H1 (cell line): Measurements from ENCODE around the gene SYNJ2. TPM values are rescaled to one million over a fixed set of nuclear protein-coding genes. Genes with fewer than 3 reads are reported as not detected.

Source experiments
- CTCF ChIA-PET: fragments of 300-600 bp; sonication (Branson Sonifier 250); formaldehyde crosslinking; loops from one replicate; lab custom pipeline; 2021; ENCODE audit not compliant: partially characterized antibody; lab: Charles Lee
- POLR2A ChIA-PET: fragments of 300-600 bp; sonication (Branson Sonifier 250); formaldehyde crosslinking; loops from one replicate; lab custom pipeline; 2021; ENCODE audit warnings: inconsistent platforms; ENCODE audit not compliant: partially characterized antibody; lab: Charles Lee
- DNase-seq, 2 experiments: peaks; one replicate each; pipeline versions ENCODE4 v3.0.0 to v3.0.0-alpha.2; 2010 to 2022; ENCODE audit warnings: low spot score in 2 of 2, low read depth in 1 of 2, mixed read lengths in 1 of 2
- FAIRE-seq: peaks from 2 replicates; lab custom pipeline; 2011; peaks lifted over from hg19 to GRCh38; lab: Jason Lieb, UNC
- H2AFZ ChIP-seq: 2 replicates; pipeline ENCODE4 v1.8.1; 2012; ENCODE audit warnings: low read length, inconsistent platforms
- H2AK5ac ChIP-seq: 2 replicates; pipeline ENCODE4 v1.6.1; 2013; ENCODE audit warnings: low read depth, low read length
- H2BK120ac ChIP-seq: replicated peaks from 2 replicates; pipeline ENCODE3; 2013; ENCODE audit warnings: low read depth, low read length, inconsistent platforms
- H2BK12ac ChIP-seq: 2 replicates; pipeline ENCODE4 v1.6.1; 2013; ENCODE audit warnings: low read depth, low read length
- H2BK15ac ChIP-seq: 2 replicates; pipeline ENCODE4 v1.6.1; 2013; ENCODE audit warnings: low read length
- H2BK20ac ChIP-seq: 2 replicates; pipeline ENCODE4 v1.6.1; 2013; ENCODE audit warnings: low read length
- H2BK5ac ChIP-seq: 2 replicates; pipeline ENCODE4 v1.6.1; 2013; ENCODE audit warnings: low read depth, low read length
- H3K14ac ChIP-seq: 2 replicates; pipeline ENCODE4 v1.6.1; 2013; ENCODE audit warnings: inconsistent platforms; ENCODE audit not compliant: insufficient read length
- H3K18ac ChIP-seq: 2 replicates; pipeline ENCODE4 v1.6.1; 2013; ENCODE audit warnings: low read length; ENCODE audit errors: extremely low read depth
- H3K23ac ChIP-seq: 2 replicates; pipeline ENCODE4 v1.6.1; 2013; ENCODE audit warnings: inconsistent platforms; ENCODE audit not compliant: insufficient read length
- H3K23me2 ChIP-seq: 2 replicates; pipeline ENCODE4 v1.6.1; 2013; ENCODE audit warnings: low read depth, low read length
- H3K27ac ChIP-seq: 2 replicates; pipeline ENCODE4 v1.6.1; 2011; ENCODE audit warnings: low read depth, low read length, inconsistent platforms
- H3K27me3 ChIP-seq, 4 experiments: replicated peaks in 1 of 4; 1 replicate in 1 of 4; 2 replicates in 3 of 4; pipeline versions ENCODE4 v1.6.1 to v1.8.1; 2011 to 2013; ENCODE audit warnings: low read length in 3 of 4, mild to moderate bottlenecking in 3 of 4, inconsistent platforms in 2 of 4, mixed read lengths in 2 of 4, moderate library complexity in 1 of 4; ENCODE audit not compliant: control insufficient read depth in 3 of 4, insufficient read depth in 3 of 4; ENCODE audit errors: extremely low read depth in 1 of 4
- H3K36me3 ChIP-seq, 4 experiments: 2 replicates each; pipeline versions ENCODE4 v1.6.1 to v1.8.1; 2011 to 2013; ENCODE audit warnings: mild to moderate bottlenecking in 4 of 4, low read length in 3 of 4, moderate library complexity in 2 of 4, control low read depth in 1 of 4, inconsistent platforms in 1 of 4; ENCODE audit not compliant: insufficient read depth in 4 of 4, control insufficient read depth in 2 of 4
- H3K4ac ChIP-seq: replicated peaks from 2 replicates; pipeline ENCODE3; 2013; ENCODE audit warnings: low read length, low read depth, mixed read lengths, inconsistent platforms; ENCODE audit not compliant: insufficient read length
- H3K4me1 ChIP-seq, 4 experiments: replicated peaks in 1 of 4; 1 replicate in 1 of 4; 2 replicates in 3 of 4; pipeline versions ENCODE4 v1.6.1 to v1.8.1; 2011 to 2013; ENCODE audit warnings: low read length in 3 of 4, inconsistent platforms in 2 of 4, mixed read lengths in 1 of 4; ENCODE audit not compliant: insufficient read depth in 4 of 4, control insufficient read depth in 3 of 4
- H3K4me2 ChIP-seq, 2 experiments: 2 replicates each; pipeline versions ENCODE4 v1.6.1 to v1.8.1; 2011 to 2013; ENCODE audit warnings: low read depth in 2 of 2, low read length in 2 of 2, control low read depth in 1 of 2, inconsistent platforms in 1 of 2, mild to moderate bottlenecking in 1 of 2; ENCODE audit not compliant: insufficient read depth in 1 of 2
- H3K4me3 ChIP-seq, 4 experiments: fragments of 200-600, 300-600 bp in 1 of 4; sonication (generic), shearing (Covaris generic), sonication (Bioruptor Twin) in 1 of 4; 2 replicates each; pipeline versions ENCODE4 v1.5.1 to v1.8.1; 2011 to 2016; ENCODE audit warnings: low read length in 4 of 4, low read depth in 3 of 4, control low read depth in 2 of 4, inconsistent platforms in 2 of 4, mild to moderate bottlenecking in 2 of 4, mixed read lengths in 1 of 4, moderate library complexity in 1 of 4; ENCODE audit not compliant: insufficient read depth in 2 of 4; ENCODE audit errors: extremely low read depth in 1 of 4
- H3K56ac ChIP-seq: replicated peaks from 2 replicates; pipeline ENCODE3; 2013; ENCODE audit warnings: low read depth, mild to moderate bottlenecking, mixed read lengths, low read length, inconsistent platforms; ENCODE audit not compliant: insufficient read length
- H3K79me1 ChIP-seq: 2 replicates; pipeline ENCODE4 v1.6.1; 2013; ENCODE audit warnings: low read depth, low read length, control low read depth
- H3K79me2 ChIP-seq, 2 experiments: 2 replicates each; pipeline versions ENCODE4 v1.6.1 to v1.8.1; 2012 to 2013; ENCODE audit warnings: low read length in 2 of 2, mild to moderate bottlenecking in 2 of 2, inconsistent platforms in 1 of 2; ENCODE audit not compliant: insufficient read depth in 2 of 2, control insufficient read depth in 1 of 2
- H3K9ac ChIP-seq, 4 experiments: replicated peaks in 1 of 4; 1 replicate in 1 of 4; 2 replicates in 3 of 4; pipeline versions ENCODE4 v1.6.1 to v1.8.1; 2011 to 2013; ENCODE audit warnings: low read depth in 3 of 4, low read length in 3 of 4, control low read depth in 2 of 4, mild to moderate bottlenecking in 2 of 4, moderate library complexity in 2 of 4, inconsistent platforms in 1 of 4; ENCODE audit errors: extremely low read depth in 1 of 4
- H3K9me3 ChIP-seq, 2 experiments: 2 replicates each; pipeline versions ENCODE4 v1.6.1 to v1.8.1; 2012 to 2013; ENCODE audit warnings: mild to moderate bottlenecking in 2 of 2, moderate library complexity in 2 of 2, control low read depth in 1 of 2, inconsistent platforms in 1 of 2, low read depth in 1 of 2, low read length in 1 of 2, mixed read lengths in 1 of 2; ENCODE audit not compliant: insufficient read depth in 2 of 2
- H4K20me1 ChIP-seq, 2 experiments: replicated peaks in 1 of 2; 2 replicates each; pipeline versions ENCODE3 to v1.8.1; 2011 to 2013; ENCODE audit warnings: inconsistent platforms in 2 of 2, low read length in 2 of 2, mild to moderate bottlenecking in 1 of 2; ENCODE audit not compliant: insufficient read depth in 2 of 2, control insufficient read depth in 1 of 2
- H4K5ac ChIP-seq: 2 replicates; pipeline ENCODE4 v1.6.1; 2013; ENCODE audit warnings: low read length, low read depth, mixed read lengths, inconsistent platforms; ENCODE audit not compliant: insufficient read length
- H4K8ac ChIP-seq: 2 replicates; pipeline ENCODE4 v1.8.0; 2013; ENCODE audit warnings: mild to moderate bottlenecking, moderate library complexity, low read length, inconsistent platforms; ENCODE audit not compliant: insufficient read depth; ENCODE audit errors: extremely low read depth
- H4K91ac ChIP-seq: replicated peaks from 2 replicates; pipeline ENCODE3; 2013; ENCODE audit warnings: low read length, mixed read lengths, inconsistent platforms; ENCODE audit not compliant: insufficient read length
- ASH2L ChIP-seq: fragments of 200-600, 300-600 bp; sonication (generic); IDR thresholded peaks from one replicate; pipeline ENCODE4 v1.7.1; 2017; ENCODE audit warnings: low read length
- CBX5 ChIP-seq: fragments of 300-800, 300-1000 bp; sonication (generic); IDR thresholded peaks from 2 replicates; pipeline ENCODE4 v1.7.1; 2016; ENCODE audit warnings: antibody characterized with exemption, low read length, low read depth
- CHD2 ChIP-seq: IDR thresholded peaks from 2 replicates; pipeline ENCODE4 v1.6.1; 2012; ENCODE audit warnings: low read length, improper control_type of control experiment
- CTCF ChIP-seq, 3 experiments: IDR thresholded peaks; 1 replicate in 2 of 3; 2 replicates in 1 of 3; pipeline versions ENCODE4 v1.5.1 to v1.6.1; 2011; ENCODE audit warnings: low read length in 3 of 3, mild to moderate bottlenecking in 3 of 3, inconsistent platforms in 2 of 3, low read depth in 1 of 3, moderate library complexity in 1 of 3; ENCODE audit not compliant: insufficient read depth in 1 of 3; ENCODE audit errors: control extremely low read depth in 1 of 3
- HDAC2 ChIP-seq, 2 experiments: fragments of 300-600 bp in 1 of 2; sonication (generic) in 1 of 2; IDR thresholded peaks; 2 replicates each; pipeline ENCODE4 v1.6.1; 2011 to 2012; ENCODE audit warnings: low read depth in 2 of 2, low read length in 2 of 2, mild to moderate bottlenecking in 2 of 2, moderate library complexity in 2 of 2, borderline replicate concordance in 1 of 2, inconsistent platforms in 1 of 2
- KDM1A ChIP-seq: fragments of 200-600, 300-600 bp; sonication (generic); IDR thresholded peaks from 2 replicates; pipeline ENCODE4 v1.7.1; 2016; ENCODE audit warnings: mild to moderate bottlenecking, low read length, borderline replicate concordance
- SAP30 ChIP-seq: fragments of 300-600 bp; sonication (generic); IDR thresholded peaks from 2 replicates; pipeline ENCODE4 v1.7.1; 2012; ENCODE audit warnings: low read length, moderate library complexity, mild to moderate bottlenecking, inconsistent platforms; ENCODE audit not compliant: insufficient read depth, insufficient replicate concordance
- SP4 ChIP-seq: IDR thresholded peaks from 2 replicates; pipeline ENCODE4 v1.6.1; 2012; ENCODE audit warnings: low read length, inconsistent platforms
- TEAD4 ChIP-seq: IDR thresholded peaks from 2 replicates; pipeline ENCODE4 v1.6.1; 2012; ENCODE audit warnings: low read depth, low read length, inconsistent platforms, mixed read lengths
- ZNF274 ChIP-seq: IDR thresholded peaks from 2 replicates; pipeline ENCODE4 v1.7.0; 2012; ENCODE audit warnings: low read length, borderline replicate concordance; ENCODE audit errors: extremely low read depth
- WGBS, 2 experiments: shearing (Covaris generic) in 1 of 2; methylation state at CpG; one replicate each; pipeline versions ENCODE4 v1.1.6 to v1.1.7; 2013 to 2015; ENCODE audit warnings: low lambda C conversion rate in 2 of 2, mixed read lengths in 2 of 2, inconsistent platforms in 1 of 2, low coverage in 1 of 2, missing lambda C conversion rate in 1 of 2; ENCODE audit not compliant: insufficient replicate concordance in 2 of 2, insufficient coverage in 1 of 2, insufficient read length in 1 of 2; ENCODE audit errors: extremely low coverage in 1 of 2, missing lambda C conversion rate in 1 of 2; 5-methylcytosine and 5-hydroxymethylcytosine counted together
- polyA plus RNA-seq, 7 experiments: library from polyadenylated mRNA; depleted of rRNA in 3 of 7; stranded (reverse) in 5 of 7; unstranded in 2 of 7; fragments of >200 nt in 5 of 7; fragments of 200-250 nt in 2 of 7; gene quantifications; 1 replicate in 5 of 7; 2 replicates in 1 of 7; 4 replicates in 1 of 7; pipeline versions ENCODE4 v1.2.1 to v1.2.3, GENCODE V29; 2011 to 2013; ENCODE audit warnings: missing spikeins in 2 of 7, mixed read lengths in 2 of 7
- total RNA-seq: library from RNA; stranded (reverse); fragmentation: NEBNext Ultra II Directional; extraction: Animal tissue kit (Norgen Biotek cat#: 25700); gene quantifications from 2 replicates; pipeline ENCODE4 v1.2.1, GENCODE V29; 2021

SYNJ2 gene
- total and polyA plus RNA-seq, 2 of the 8 experiments (the other 6 are each of a cell fraction or from before 2014, with no cell fraction given): 3.7 to 13.9 TPM

DNA sequence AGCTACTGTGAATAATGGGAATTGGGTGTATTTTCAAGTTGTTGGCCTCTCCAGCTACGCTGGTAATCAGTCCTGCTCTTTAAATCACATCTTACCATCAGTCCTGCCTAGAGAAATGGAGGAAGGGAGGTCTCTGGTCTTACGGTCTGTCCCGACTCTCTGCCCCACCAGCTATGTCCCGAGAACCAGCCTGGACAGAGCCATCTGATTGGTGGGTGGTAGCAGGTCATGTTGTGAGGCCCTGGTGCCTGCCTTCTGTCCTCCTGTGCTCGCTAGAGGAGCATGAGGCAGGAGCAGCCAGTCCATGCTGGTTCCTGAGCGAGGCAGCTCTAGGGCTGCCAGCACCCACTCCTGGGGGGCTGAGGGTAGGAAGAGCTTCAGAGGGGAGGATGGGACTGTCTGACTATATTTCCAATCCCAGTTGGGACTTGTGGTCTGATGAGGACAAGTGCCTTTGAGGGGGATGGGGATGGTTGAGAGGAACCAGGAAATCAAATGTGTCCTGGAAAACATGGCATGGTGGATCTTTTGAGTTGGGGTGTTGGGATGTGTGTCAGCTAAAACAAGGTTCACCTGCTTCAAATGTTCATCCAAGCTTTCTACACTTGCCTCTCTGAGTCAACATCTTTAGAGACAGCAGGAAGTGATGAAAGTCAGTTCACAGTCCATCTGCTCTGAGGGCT lies 33.0 kb downstream of the SYNJ2 start:
- Histone ChIP-seq H2BK120ac (no peak overlapping the region), H3K23ac (no peak overlapping the region), H3K18ac (no peak overlapping the region), H3K4me3 (no peak overlapping the region), H3K23me2 (no peaks in the 10 kb centered on the region), H4K8ac (0 out of 2 replicates have a peak overlapping the region, but pooled peaks have one; percentile 54), H2BK20ac (no peak overlapping the region), H3K9ac (no peak overlapping the region), H3K4ac (no peak overlapping the region), H4K20me1 (no peaks in the 10 kb centered on the region), H3K4me1 (peaks cover 0 to 4% (median 0%) of the 10 kb centered on the region in 4 experiments; a peak in 2 of 7 replicates), H2BK5ac (no peak overlapping the region), H2BK15ac (no peak overlapping the region), H2BK12ac (no peak overlapping the region), H3K4me2 (no peak overlapping the region), H4K91ac (no peak overlapping the region), H2AFZ (no peak overlapping the region), H3K36me3 (no peaks in the 10 kb centered on the region), H3K79me2 (no peaks in the 10 kb centered on the region), H3K79me1 (peaks cover 2% of the 10 kb centered on the region), H3K27ac (no peak overlapping the region), H3K56ac (no peak overlapping the region), H3K9me3 (no peaks in the 10 kb centered on the region), H3K27me3 (no peaks in the 10 kb centered on the region), H2AK5ac (no peak overlapping the region), H4K5ac (no peak overlapping the region), H3K14ac (no peak overlapping the region)
- 84% methylated on average over 6 of the region's 6 CpGs; no CpG with 5 or more reads in 1 of the 2 experiments for whole genome bisulfite sequencing, 2 experiments
- CTCF ChIA-PET: interaction anchor here (0.9 to 3.0 kb wide), 5 partner anchors 12 to 58 kb away, joined by 3 to 22 read pairs (median 4); no protein-coding TSS in a partner anchor
- POLR2A ChIA-PET: no interaction called here
- no peak for FAIRE-seq
- DNase-seq: no peak
- no peak for TF ChIP-seq KDM1A
- no peak for TF ChIP-seq ASH2L
- TF ChIP-seq TEAD4: no peak
- no peak for TF ChIP-seq CBX5
- no peak for TF ChIP-seq HDAC2 (IDR thresholded peaks at IDR 0.05; ENCODE audit: borderline replicate concordance in 1 of 2, low read depth in 2 of 2, low read length in 2 of 2)
- no peak for TF ChIP-seq CHD2
- no peak for TF ChIP-seq SAP30
- no peak for TF ChIP-seq ZNF274
- TF ChIP-seq CTCF (IDR thresholded peaks at IDR 0.05; ENCODE audit: control extremely low read depth in 1 of 3, insufficient read depth in 1 of 3, low read depth in 1 of 3, low read length in 3 of 3): no peak
- no peak for TF ChIP-seq SP4
